Uterus (tissue), 4 donors: ENCODE measurements around the gene ARL3. TPM values are rescaled to one million over a fixed set of nuclear protein-coding genes. Genes with fewer than 3 reads are reported as not detected.
A peak's percentile ranks its signal among the peaks of the same experiment; 100 is the strongest.

Experiments used
- DNase-seq, 2 donors: peaks; one replicate each; pipeline ENCODE4 v3.0.0-alpha.2; 2019 to 2020
- H3K27ac ChIP-seq, 2 donors: fragments of 200-600 bp; sonication (generic); 1 replicate in 1 of 2; 2 replicates in 1 of 2; pipeline ENCODE4 v1.5.1; 2016 to 2018
- H3K27me3 ChIP-seq, 2 donors: fragments of 200-600 bp; sonication (generic); one replicate each; pipeline ENCODE4 v1.5.1; 2018 to 2019; ENCODE audit warnings: control low read depth in 1 of 2
- H3K36me3 ChIP-seq, 2 donors: fragments of 200-600 bp; sonication (generic); one replicate each; pipeline ENCODE4 v1.5.1; 2019; ENCODE audit warnings: control low read depth in 1 of 2
- H3K4me1 ChIP-seq, 2 donors: fragments of 200-600 bp; sonication (generic); one replicate each; pipeline ENCODE4 v1.5.1; 2018 to 2019; ENCODE audit warnings: control low read depth in 1 of 2
- H3K4me3 ChIP-seq, 2 donors: fragments of 200-600 bp; sonication (generic); 1 replicate in 1 of 2; 2 replicates in 1 of 2; pipeline ENCODE4 v1.5.1; 2018 to 2019; ENCODE audit warnings: mild to moderate bottlenecking in 1 of 2
- H3K9me3 ChIP-seq, 2 donors: fragments of 200-600 bp; sonication (generic); one replicate each; pipeline ENCODE4 v1.5.1; 2019; ENCODE audit warnings: control low read depth in 1 of 2
- POLR2A ChIP-seq, 2 donors: fragments of 450-650 bp; IDR thresholded peaks; one replicate each; pipeline ENCODE4 v1.6.1; 2016; ENCODE audit warnings: antibody characterized with exemption in 2 of 2, mild to moderate bottlenecking in 1 of 2, moderate library complexity in 1 of 2
- intact Hi-C: fragments of 100-400 bp; cut with DNase I; formaldehyde crosslinking; loops from one replicate; pipeline ENCODE4 v1.15.1; 2023; ENCODE audit warnings: low total_unique reads
- total RNA-seq, 4 donors: library from RNA; depleted of rRNA in 3 of 4; stranded (reverse); fragments of >200 nt in 3 of 4; gene quantifications; one replicate each; pipeline versions ENCODE4 v1.1.0 to v1.2.4, GENCODE V29; 2014 to 2023
- TF ChIP-seq, protein P1 (sequence below), 4 experiments: fragments of 200-600 bp in 2 of 4; fragments of 450-650 bp in 2 of 4; sonication (generic) in 2 of 4; IDR thresholded peaks; one replicate each; pipeline ENCODE4 v1.5.1; 2016 to 2019; ENCODE audit warnings: antibody characterized with exemption in 4 of 4, mild to moderate bottlenecking in 2 of 4, moderate library complexity in 1 of 4
- donor health status: DM: yes; HTN: yes; CAD: no.

Gene ARL3
- total RNA-seq, 4 donors from 2014 or later, result 7.1 to 19.9 (median 11.0) TPM

GRCh38 chr10:102651455-102652169, 62.6 kb downstream of the ARL3 start:
- TF ChIP-seq POLR2A (IDR thresholded peaks at IDR 0.05), result no peak
- TF ChIP-seq, protein P1, sequence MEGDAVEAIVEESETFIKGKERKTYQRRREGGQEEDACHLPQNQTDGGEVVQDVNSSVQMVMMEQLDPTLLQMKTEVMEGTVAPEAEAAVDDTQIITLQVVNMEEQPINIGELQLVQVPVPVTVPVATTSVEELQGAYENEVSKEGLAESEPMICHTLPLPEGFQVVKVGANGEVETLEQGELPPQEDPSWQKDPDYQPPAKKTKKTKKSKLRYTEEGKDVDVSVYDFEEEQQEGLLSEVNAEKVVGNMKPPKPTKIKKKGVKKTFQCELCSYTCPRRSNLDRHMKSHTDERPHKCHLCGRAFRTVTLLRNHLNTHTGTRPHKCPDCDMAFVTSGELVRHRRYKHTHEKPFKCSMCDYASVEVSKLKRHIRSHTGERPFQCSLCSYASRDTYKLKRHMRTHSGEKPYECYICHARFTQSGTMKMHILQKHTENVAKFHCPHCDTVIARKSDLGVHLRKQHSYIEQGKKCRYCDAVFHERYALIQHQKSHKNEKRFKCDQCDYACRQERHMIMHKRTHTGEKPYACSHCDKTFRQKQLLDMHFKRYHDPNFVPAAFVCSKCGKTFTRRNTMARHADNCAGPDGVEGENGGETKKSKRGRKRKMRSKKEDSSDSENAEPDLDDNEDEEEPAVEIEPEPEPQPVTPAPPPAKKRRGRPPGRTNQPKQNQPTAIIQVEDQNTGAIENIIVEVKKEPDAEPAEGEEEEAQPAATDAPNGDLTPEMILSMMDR (IDR thresholded peaks at IDR 0.05), result no peak
- Histone ChIP-seq H3K27me3 (no peaks in the 10 kb centered on the region), H3K4me1 (peaks cover 0 to 41% of the 10 kb centered on the region in 2 donors), H3K36me3 (no peaks in the 10 kb centered on the region), H3K4me3 (no peak overlapping the region), H3K27ac (peak overlapping the region; percentile 23 to 60), H3K9me3 (no peaks in the 10 kb centered on the region)
- no peak for DNase-seq
- intact Hi-C loops, result no loop called here

GRCh38 chr10:102650655-102651454, 63.3 kb downstream of the ARL3 start:
- no peak for DNase-seq
- H3K4me1 ChIP-seq, result peaks cover 0 to 41% of the 10 kb centered on the region in 2 donors

GRCh38 chr10:102649797-102650654, 64.2 kb downstream of the ARL3 start:
- Histone ChIP-seq H3K27me3 (no peaks in the 10 kb centered on the region), H3K4me3 (peak overlapping the region in 1 of 2 donors; percentile 24), H3K27ac (peak overlapping the region; percentile 60 to 97), H3K9me3 (no peaks in the 10 kb centered on the region), H3K36me3 (no peaks in the 10 kb centered on the region), H3K4me1 (peaks cover 0 to 41% of the 10 kb centered on the region in 2 donors)
- intact Hi-C loops, result no loop called here
- TF ChIP-seq, protein P1 (IDR thresholded peaks at IDR 0.05), result no peak
- TF ChIP-seq POLR2A (IDR thresholded peaks at IDR 0.05), result no peak
- DNase-seq, result no peak

More at GRCh38 chr10:102650655-102651454, 63.3 kb downstream of the ARL3 start:
- TF ChIP-seq POLR2A (IDR thresholded peaks at IDR 0.05), result no peak
- TF ChIP-seq, protein P1 (IDR thresholded peaks at IDR 0.05), result no peak
- Histone ChIP-seq H3K9me3 (no peaks in the 10 kb centered on the region), H3K27me3 (no peaks in the 10 kb centered on the region), H3K4me3 (no peak overlapping the region), H3K36me3 (no peaks in the 10 kb centered on the region), H3K27ac (peak overlapping the region; percentile 60 to 97)
- intact Hi-C loops, result no loop called here

DNA sequence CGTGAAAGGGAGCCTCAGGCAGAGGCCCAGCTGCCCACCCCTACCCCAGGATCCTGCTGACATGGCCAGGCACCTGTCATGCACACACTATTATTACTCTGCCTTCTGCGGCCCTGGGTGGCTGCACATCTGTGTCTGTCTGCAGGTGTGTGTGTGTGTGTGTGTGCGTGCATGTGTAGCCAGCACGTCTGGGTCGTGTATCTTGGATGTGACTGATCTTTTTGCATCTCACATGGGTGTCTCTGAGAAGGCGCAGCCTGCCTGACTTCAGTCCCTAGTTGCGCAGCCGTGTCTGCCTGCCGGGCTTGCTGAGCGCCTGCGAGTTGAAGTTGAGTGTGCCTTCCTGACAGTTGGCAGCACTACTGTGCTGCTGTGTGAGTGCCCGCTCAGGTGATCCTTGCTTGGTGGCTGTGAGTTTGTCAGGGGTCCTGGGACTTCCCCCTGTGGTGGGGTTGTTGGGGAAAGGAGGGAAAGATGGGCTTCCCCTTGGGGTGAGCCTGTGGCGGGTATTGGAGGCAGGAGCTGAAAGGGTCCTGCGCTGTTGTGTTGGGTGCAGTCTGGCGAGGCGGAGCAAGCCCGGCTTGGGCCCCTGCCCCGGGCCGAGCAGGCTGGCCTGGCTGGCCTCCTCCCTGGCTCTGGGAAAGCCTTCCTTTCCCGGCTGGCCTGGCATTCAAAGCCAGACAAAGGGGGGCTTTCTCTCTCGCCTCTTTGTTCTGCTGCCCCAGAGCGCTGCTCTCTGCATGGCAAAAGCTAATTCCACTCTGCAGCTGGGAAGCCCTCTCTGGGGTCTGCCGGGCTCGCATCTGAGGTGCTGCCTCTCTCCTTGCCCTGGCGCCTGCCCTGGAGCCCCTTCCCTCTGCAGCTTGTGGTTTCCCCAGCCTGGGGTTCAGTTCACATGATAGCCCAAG, 65.1 kb downstream of the ARL3 start:
- TF ChIP-seq, protein P1 (IDR thresholded peaks at IDR 0.05), result no peak
- no peak for TF ChIP-seq POLR2A (IDR thresholded peaks at IDR 0.05)
- DNase-seq, result no peak
- Histone ChIP-seq H3K9me3 (no peaks in the 10 kb centered on the region), H3K27ac (peak overlapping the region; percentile 60 to 97), H3K4me3 (peak overlapping the region in 1 of 2 donors; percentile 24), H3K27me3 (no peaks in the 10 kb centered on the region), H3K36me3 (no peaks in the 10 kb centered on the region), H3K4me1 (peaks cover 0 to 41% of the 10 kb centered on the region in 2 donors)
- intact Hi-C loops, result no loop called here
